Activated T-cell treated with anti-CD3 and anti-CD28 coated beads for 24 hours (primary cell): ENCODE results near the gene MYADM.

Experiments used
- DNase-seq: peaks from one replicate; pipeline ENCODE4 v3.0.0-alpha.2; 2020; ENCODE audit warnings: low read depth

The MYADM gene

DNA sequence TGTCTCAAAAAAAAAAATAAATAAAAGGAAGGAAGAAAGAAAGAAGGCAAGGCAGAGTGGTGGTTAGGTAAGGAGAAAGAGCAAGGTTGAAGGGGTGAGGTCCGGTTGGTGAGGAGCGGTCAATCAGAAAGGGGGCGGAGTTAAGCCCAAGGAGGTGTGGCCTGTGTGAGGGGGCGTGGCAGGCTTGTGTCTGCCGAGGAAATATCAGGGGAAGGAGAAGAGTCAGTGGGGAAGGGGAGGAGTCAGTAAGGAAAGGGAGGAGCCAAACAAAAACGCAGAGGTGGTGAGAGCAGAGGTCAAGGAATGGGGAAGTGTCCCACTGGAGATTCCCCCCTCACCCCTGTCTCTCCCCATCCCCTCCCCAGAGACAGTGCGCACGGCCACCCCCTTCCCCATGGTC lies 47.3 kb downstream of the MYADM start:
- no peak for DNase-seq

DNA sequence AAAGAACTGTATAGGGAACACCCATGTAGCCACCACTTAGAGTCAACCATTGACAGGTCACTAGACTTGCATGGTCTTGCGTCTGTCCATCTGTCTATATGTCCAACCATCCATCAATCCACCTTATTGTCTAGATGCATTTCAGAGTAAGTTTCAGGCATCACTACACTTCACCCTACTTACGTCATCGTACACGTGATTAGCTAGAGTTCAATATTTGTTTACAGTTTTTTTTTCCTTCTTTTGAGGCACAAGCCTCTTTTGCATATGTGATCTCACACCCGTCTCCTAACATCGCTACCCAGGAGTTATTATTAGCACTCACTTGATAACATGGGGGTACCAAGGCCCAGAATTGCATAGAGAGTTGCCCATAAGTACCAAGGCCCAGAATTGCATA lies 48.3 kb downstream of the MYADM start:
- DNase-seq, result no peak

DNA sequence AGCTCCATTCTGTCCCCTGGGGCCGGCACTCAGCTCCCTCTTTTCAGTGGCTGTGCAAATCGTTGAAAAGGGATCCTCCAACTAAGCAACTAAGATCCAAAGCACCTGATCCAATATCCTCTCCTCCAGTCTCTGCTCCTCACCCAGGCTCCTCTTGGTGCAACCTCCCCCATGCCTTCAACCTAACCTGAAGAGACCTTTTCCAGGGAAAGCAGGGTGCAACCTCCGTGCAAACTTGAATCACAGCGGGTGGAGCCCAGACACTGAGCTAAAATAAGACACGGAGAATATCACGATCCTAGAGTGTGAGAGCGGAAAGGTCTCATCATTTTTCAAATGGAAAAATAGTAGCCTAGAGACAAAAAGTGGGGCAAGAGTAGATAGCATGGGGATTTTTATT lies 49.7 kb downstream of the MYADM start:
- DNase-seq, result no peak
